Lung microvascular endothelial cell (primary cell): ENCODE data around the gene ORC3. TPM values are rescaled to one million over a fixed set of nuclear protein-coding genes. Genes with fewer than 3 reads are reported as not detected.
A peak's percentile ranks its signal among the peaks of the same experiment; 100 is the strongest.
"Not testable (repeated sequence)": the region's sequence is repeated elsewhere in the genome, so short reads cannot be mapped to it uniquely, and the experiment has no call there.

Experiments used
- DNase-seq, 2 donors: peaks; one replicate each; pipeline versions ENCODE4 v3.0.0 to v3.0.0-alpha.2; 2010; ENCODE audit warnings: low read depth in 2 of 2
- total RNA-seq: library from RNA; depleted of rRNA; stranded (reverse); fragments of >200 nt; gene quantifications from 2 replicates; pipeline ENCODE4 v1.2.1, GENCODE V29; 2014

Gene ORC3
- total RNA-seq, 1 donor from 2014 or later: 7.9 TPM

DNA sequence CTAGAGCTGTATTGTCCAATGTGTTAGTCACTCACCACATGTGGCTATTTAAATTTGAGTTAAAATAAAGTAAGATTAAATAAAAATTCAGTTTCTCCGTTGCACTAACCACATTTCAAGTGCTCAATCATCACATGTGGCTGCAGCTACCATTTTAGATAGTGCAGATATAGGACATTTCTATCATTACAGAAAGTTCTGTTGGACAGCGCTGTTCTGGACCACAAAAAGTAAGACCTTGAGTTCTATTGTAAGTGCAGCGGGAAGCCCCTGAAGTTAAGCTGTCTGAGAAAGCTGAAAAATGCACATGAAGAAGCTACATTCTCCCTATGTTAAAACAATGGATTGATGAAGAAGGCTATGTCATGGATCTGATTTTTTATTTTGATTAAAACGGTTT lies 1.1 kb downstream of the ORC3 start:
- DNase-seq: no peak

- no peak for DNase-seq
Observed at GRCh38 chr6:87600576-87600975, 10.6 kb downstream of the ORC3 start.

DNA sequence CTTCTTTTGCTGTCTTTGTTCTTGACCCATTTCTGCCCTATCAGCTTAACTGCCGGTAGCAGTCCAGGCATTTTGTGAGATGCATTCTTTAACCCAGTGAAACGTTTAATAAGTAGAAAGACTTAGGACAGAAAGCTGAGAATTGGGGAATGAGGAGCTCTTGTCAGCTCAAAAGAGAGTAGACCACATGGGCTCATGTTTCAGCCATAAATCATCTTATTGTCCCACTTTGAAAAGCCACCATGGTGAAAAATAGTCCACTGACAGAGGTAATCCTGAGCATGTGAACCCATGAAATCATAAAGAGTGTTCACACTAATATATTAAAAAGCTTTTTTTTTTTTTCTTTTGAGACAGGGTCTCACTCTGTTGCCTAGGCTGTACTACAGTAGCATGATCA lies 16.3 kb downstream of the ORC3 start:
- DNase-seq: no peak

DNA sequence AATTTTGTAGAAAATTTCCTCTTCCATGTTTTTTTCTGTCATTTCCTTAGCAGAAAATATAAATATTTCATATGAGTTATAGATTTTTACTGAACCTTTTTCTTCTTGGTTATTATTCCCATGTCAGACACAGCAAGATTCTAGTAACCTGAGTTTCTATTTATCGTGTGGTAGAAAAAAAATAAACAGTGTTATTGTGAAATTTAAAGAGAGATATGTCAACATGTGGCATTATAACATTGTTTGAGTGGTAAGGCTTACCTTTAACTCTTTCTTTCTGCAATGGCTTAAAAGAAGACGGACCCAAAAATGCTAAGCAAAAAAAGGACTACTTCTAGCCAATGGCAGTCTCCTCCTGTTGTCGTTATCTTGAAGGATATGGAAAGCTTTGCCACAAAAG lies 18.9 kb downstream of the ORC3 start:
- no peak for DNase-seq

- not testable (repeated sequence) for DNase-seq
Observed at GRCh38 chr6:87613018-87613417, 23.1 kb downstream of the ORC3 start.

- no peak for DNase-seq
Observed at GRCh38 chr6:87617405-87617804, 27.5 kb downstream of the ORC3 start.

DNA sequence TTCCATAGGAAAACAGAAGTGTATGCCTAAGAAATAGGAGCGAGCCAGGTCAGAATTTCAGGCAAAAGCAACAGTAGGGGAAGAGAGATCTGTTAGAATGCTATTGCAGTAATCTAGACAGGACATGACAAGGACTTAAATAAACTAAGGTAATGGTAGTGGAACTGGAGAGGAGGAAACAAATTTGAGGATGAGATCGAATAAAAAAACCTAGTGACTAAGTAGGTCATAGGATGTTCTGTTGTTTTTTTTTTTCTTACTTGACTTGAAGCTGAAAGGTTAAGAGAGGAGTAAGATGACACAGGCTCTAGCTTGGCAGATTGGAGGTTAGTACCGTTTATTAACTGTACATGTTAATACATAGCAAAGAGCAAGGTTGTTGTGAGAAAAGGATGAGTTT lies 28.6 kb downstream of the ORC3 start:
- peak in 1 of 2 donors; percentile 3 for DNase-seq

- DNase-seq: peak; percentile 27 to 60
Observed at GRCh38 chr6:87623248-87623647, 33.3 kb downstream of the ORC3 start.

DNA sequence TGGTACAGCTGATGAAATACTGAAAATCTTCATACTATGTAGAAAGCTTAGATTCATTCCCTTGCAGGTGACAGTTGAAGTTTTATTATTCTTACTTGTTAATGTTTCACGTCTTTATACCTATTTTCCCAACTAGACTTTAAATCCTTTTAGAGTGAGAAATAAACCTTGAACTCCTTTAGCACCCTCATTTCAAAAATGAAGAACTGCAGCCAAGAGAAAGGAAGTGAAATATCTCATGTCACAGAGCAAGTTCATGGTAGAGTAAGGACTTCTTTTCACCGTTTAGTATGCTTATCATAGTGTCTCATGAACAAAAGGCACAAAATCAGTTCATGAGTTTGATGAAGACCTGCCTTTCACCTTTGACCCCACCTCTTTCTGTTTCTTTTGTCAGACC lies 38.5 kb downstream of the ORC3 start:
- DNase-seq: no peak

- no peak for DNase-seq
Observed at GRCh38 chr6:87628881-87629280, 38.9 kb downstream of the ORC3 start.

DNA sequence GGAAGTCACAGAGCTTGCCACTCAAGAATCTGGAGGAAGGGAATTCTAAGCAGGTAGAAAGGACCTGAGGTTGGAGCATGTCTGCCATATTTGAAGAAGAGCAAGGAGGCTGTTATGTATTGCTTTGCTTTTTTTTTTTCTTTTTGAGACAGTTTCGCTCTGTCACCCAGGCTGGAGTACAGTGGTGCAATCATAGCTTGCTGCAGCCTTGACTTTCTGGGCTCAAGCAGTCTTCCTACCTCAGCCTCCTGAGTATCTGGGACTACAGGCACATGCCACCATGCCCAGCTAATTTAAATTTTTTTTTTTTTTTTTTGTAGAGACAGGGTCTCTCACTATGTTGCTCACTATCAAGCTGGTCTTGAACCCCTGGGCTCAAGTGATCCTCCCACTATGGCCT lies 40.8 kb downstream of the ORC3 start:
- no peak for DNase-seq

DNA sequence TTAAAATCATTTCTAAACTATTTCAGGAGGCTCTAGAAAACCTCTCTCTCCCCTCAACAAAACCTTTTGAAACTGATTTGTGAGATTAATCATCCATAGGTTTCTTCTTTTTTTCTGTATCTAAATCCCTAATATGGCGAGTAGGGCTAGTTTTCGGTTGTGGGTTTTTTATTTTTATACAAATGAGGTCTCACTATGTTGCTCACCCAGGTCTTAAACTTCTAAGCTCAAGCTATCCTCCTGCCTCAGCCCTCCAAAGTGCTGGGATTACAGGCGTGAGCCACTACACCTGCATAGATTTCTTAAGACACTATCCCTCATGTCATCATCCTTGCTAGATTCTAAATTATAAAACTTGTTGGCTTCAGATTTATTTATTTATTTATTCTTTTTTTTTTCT lies 43.9 kb downstream of the ORC3 start:
- no peak for DNase-seq

GRCh38 chr6:87636315-87636714 lies 46.4 kb downstream of the ORC3 start:
- no peak for DNase-seq

DNA sequence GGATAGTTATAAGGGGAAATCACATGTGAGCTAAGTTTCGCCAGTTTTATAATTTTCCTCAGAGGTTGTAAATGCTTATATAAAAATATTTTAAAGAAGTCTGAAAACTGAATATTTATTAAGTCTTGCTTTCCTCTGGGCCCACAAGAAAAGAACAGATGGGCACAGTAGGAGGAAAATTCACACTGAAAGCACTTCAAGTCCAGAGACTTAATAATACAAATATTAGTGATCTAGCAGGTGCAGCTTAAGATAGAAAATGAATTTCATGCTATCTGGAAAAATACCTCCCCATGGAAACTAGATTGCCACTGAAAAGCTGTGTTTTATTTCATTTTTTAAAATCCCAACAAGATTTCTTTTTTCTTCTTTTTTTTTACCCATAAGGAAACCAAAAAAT lies 47.2 kb downstream of the ORC3 start:
- no peak for DNase-seq

- DNase-seq: no peak
Observed at GRCh38 chr6:87639373-87639772, 49.4 kb downstream of the ORC3 start.

DNA sequence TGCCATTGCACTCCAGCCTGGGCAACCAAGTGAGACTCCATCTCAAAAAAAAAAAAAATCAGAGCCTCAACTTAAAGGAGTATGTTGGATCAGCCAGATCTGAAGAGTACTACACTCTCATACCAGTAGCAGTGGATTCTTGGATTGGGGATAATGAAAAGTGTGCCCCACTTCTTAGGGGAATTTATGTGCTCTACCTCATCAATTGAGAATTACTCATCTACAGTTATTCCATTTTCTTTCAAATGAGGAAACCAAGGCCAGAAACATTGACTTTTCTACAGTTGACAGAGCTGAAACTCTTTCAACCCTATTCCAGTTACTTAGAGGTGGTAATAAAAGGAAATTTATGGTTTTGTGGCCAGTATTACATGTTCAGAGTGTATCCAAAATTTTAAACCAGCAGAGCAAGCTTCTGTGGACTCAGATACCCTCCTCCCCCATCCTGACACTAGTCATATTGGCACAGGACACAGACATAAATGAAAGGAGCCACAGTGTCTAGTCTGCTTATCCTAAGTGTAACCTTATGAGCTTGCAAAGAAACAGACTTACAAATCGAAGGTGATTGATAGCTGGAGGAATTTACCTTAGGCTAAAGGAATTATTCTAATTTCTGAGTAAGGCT lies 51.2 kb downstream of the ORC3 start:
- no peak for DNase-seq

DNA sequence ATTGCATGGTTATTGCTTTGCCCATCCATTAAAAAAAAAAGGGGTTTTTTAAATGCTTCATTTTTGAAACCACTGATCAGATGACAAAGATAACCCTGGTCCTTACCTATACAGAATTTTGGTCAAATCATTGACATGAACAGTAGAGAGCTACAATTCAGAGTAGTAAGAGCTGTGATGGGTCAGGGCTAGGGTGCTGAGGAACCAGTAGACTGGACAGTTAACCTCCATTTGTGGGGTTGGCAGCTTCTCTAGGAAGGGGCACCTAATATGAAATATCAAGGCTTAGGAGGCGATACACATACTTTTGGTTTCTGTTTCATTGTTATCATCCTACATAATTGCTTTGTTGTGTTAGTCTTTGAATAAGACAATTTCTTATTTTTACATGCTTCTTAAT lies 55.1 kb downstream of the ORC3 start:
- DNase-seq: peak; percentile 47 to 49

GRCh38 chr6:87653074-87653962 lies 63.4 kb downstream of the ORC3 start:
- DNase-seq: no peak

- no peak for DNase-seq
Observed at GRCh38 chr6:87654122-87654521, 64.2 kb downstream of the ORC3 start.

DNA sequence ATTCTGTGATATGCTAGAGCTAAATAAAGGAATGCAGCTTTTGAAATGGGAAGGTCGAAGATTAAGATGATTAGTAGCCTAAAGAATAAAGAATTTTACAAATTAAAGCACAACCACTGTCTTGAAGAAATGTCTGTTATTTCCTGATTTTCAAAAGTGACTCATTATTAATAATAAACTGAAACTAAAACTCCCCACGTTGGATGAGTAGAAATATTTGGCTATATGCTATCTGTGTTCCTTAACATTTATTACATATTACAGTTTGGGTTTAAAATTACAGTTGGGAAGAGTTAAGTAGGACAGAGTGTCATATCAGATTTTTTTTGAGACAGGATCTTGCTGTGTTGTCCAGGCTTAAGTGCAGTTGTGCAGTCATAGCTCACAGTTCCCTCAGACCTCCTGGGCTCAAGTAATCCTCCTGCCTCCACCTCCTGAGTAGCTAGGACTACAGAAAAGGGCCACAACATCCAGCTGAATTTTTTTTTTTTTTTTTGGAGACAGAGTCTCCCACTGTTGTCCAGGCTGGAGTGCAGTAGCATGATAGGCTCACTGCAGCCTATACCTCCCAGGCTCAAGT lies 65.0 kb downstream of the ORC3 start:
- DNase-seq: peak in 1 of 2 donors; percentile 33

GRCh38 chr6:87655824-87656223 lies 65.9 kb downstream of the ORC3 start:
- no peak for DNase-seq

GRCh38 chr6:87656857-87657256 lies 66.9 kb downstream of the ORC3 start:
- peak; percentile 12 to 61 for DNase-seq

- DNase-seq: peak; percentile 15 to 27
Observed at GRCh38 chr6:87658516-87658915, 68.6 kb downstream of the ORC3 start.
